GM19025 (cell line): Measurements from ENCODE around the gene L3HYPDH.

ENCODE experiments used
- ATAC-seq: cut with Tn5 transposase; IDR thresholded peaks from one replicate; pipeline ENCODE4 v1.9.1; 2021; ENCODE audit warnings: mild to moderate bottlenecking, low read depth, moderate library complexity; ENCODE audit not compliant: unreplicated experiment

Gene L3HYPDH

DNA sequence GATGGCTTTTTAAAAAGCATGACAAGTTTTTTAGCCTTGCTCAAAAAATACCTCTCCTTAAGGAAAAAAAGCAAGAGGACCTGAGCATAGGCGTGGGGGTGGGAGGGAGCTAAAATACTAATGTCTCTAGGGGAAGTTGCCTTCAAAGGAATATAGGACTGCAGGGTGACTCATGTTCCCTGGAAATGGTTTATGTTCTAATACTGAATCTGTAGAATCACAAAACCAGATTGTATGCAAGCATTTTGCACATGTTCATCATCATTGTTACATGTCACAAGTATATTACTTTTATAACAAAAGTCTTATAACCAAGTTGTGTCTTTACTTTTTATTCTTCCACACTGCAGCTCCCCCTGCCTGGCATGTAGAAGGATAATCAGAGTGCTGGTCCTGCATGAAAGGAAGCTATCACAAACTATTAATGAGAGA is 55.6 kb downstream of the L3HYPDH start:
- ATAC-seq, result no peak

GRCh38 chr14:59427653-59428580 is 56.3 kb downstream of the L3HYPDH start:
- no peak for ATAC-seq

DNA sequence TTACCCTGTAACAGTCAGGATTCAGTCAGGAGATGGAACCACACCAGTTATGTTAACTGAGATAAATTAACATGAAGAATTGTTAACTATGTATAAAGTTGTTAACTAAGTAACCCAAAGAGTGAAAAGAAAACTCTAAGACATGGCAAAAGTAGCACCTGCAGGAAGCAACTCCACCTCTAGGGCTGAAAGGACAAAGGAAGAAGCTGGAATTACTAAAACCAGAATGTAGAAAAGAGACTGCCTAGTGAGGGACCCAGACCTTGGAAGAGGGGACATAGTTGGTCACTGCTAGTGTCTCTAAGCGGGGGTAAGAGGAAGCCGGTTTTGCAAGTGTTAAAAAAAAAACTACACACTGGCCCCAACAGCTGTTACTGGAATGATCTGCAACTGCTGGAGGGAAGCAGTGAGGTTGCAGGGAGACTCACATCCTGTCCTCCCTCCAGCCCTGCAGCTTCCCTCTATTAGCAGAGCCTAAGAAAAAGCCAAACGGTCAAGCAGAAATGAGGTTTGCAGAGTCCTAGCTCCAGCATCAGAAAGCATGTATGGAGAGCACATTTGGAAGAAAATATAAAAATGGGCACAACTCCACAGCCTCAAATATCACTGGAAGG is 58.8 kb downstream of the L3HYPDH start:
- ATAC-seq, result no peak

DNA sequence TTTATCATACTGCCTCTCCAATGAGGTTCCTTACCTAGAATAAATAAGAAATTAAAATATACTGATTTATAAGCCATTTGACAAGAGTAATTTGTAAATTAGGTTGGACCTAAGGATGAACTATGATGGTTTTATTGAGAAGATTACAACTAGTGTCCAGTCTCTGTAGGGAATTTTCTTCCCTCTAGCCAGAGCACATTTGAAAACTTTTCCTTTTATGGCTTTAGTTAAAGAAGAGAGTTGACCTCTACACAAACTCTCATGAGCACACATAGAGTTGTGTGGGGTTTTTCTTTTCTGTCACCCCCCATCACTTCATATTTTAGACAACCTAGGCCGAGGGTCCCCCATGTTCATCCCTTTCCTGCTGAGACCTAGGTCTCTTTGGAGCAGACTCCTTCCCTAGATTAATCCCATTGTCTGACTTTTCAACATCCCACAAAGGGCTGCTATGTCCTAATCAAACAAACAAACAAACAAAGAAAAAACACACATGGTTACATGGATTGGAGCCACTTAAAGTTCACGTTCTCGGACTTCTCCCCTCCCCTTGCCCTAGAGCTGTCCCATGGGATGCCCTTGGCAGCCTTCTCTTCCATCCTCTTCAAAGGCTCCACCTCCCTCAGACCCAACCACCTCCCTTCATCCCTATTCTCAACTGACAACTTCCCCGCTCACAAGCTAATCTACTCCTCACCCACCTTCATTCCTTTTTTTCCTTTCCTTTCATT is 59.7 kb downstream of the L3HYPDH start:
- ATAC-seq, result no peak
